HL-60 (cell line): Measurements from ENCODE around the gene WDR1.

Experiments
- CTCF ChIP-seq: IDR thresholded peaks from one replicate; pipeline ENCODE4 v1.5.1; 2011; ENCODE audit warnings: low read length, control low read depth, inconsistent platforms; ENCODE audit not compliant: insufficient read depth
- POLR2AphosphoS5 ChIP-seq: IDR thresholded peaks from 2 replicates; pipeline ENCODE4 v1.6.1; 2012; ENCODE audit warnings: low read depth
- REST ChIP-seq: IDR thresholded peaks from 2 replicates; pipeline ENCODE4 v1.6.1; 2012; ENCODE audit warnings: low read depth; ENCODE audit not compliant: insufficient replicate concordance
- SPI1 ChIP-seq: IDR thresholded peaks from 2 replicates; pipeline ENCODE4 v1.6.1; 2012; ENCODE audit warnings: low read depth, mild to moderate bottlenecking, borderline replicate concordance

- TF ChIP-seq CTCF: no peak
- no peak for TF ChIP-seq REST
- no peak for TF ChIP-seq POLR2AphosphoS5
- no peak for TF ChIP-seq SPI1
These were observed 83.3 kb downstream of the WDR1 start for GRCh38 chr4:10033191-10033881.
